Cerebellar cortex (tissue), 1 donor: ENCODE results near the gene ATF5.
A peak's percentile ranks its signal among the peaks of the same experiment; 100 is the strongest.
"Not testable (repeated sequence)": the region's sequence is repeated elsewhere in the genome, so short reads cannot be mapped to it uniquely, and the experiment has no call there.

Experiments
- DNase-seq: peaks from one replicate; pipeline ENCODE4 v3.0.0-alpha.2; 2015; ENCODE audit warnings: low spot score

Gene ATF5

GRCh38 chr19:49923055-49924003, 5.7 kb upstream of the ATF5 start:
- DNase-seq = no peak

DNA sequence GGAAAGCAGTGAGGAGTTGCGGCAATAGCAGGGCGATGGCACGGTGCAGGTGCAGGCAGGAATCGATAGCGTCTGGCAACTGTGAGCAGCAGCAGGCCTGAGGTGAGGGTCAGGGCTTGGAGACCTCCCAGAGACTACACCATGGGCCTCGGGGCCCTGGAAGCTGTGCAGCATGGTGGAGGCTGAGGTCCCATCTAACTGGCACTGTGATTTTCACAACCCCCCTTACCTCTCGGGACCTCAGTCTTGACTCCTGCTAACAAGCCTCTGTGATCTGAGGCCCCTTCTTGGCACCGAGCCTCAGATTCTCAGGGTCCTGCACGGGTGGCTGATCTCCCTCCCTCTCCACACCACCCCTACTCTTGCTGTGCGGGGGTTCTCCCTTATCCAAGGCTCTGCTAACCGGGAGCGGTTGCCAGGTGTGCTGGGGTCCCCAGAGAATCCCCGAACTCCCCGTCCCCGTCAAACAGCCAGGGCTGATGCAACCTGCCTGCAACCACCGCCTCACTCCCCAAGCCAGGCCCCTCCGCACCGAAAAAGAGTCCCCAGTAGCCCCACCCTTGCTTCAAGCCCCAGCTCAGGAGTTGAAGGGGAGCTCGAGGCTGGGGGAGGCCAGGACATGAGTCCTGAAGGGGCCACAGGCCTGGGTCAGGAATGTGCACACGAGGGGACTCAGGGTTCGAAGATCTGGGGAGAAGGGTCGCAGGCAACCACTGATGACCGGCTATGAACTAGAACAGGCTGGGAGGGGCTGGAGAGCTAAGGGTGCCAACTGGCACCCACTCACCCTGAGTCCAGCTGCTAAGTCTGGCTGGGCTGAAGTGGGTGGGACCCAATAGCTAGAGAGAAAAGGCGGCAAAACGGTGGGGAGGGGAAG, 4.8 kb upstream of the ATF5 start:
- no peak for DNase-seq

GRCh38 chr19:49924881-49925210, 4.2 kb upstream of the ATF5 start:
- DNase-seq = not testable (repeated sequence)

DNA sequence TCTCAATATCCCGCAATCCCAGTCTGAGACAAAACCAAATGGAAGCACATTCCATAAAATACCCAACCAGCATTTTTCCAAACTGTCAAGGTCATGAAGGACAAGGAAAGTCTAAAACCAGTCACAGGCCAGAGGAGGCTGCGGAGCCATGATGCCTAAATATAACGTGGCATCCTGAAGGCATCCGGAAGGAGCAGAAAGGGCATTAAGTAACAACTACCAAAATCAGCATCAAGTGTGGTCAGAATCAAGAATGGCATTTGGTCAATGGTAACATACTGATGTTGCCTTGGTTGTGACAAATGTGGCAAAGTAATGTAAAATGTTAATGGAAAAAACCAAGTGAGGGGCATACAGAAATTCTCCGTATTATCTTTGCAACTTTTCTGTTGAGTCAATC, 3.5 kb upstream of the ATF5 start:
- no peak for DNase-seq

- no peak for DNase-seq
Measured at GRCh38 chr19:49926515-49926914, 2.5 kb upstream of the ATF5 start.

DNA sequence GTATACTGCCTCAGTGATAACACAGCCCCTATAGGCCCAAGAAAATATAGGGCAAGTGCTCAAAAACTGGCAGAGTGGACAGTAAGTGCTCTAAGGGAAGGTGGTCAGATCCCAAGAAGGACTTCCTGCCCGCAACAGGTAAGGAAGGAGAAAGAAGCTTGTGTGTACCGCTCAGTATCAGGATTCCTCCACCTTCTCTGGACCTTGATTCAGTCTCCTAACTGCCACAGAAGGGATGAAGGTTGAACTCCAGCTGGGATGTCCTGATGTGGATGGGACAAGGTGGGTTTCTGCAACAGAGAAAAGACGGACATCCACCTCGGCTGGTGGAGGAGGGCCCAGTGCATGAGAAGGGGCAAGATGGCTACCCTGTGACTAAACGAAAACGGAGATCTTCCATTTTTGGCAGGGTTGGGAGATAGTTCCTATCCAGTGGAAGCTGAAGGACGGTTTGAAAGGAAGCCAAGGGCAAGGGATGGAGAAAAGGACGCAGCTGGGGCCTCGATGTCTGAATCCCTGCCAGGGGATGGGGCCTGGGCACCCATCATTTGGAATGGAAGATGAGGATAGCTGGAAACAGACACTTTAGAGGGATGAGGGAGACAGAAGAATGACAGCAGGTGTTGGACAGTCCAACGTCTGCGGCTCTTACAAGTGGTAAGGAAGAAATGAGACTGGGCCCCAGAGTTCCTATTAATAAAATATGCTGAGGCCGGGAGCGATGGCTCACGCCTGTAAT, 1.3 kb upstream of the ATF5 start:
- DNase-seq = no peak

- DNase-seq = peak; percentile 98
Measured at GRCh38 chr19:49929611-49930482, 842 bp downstream of the ATF5 start.

DNA sequence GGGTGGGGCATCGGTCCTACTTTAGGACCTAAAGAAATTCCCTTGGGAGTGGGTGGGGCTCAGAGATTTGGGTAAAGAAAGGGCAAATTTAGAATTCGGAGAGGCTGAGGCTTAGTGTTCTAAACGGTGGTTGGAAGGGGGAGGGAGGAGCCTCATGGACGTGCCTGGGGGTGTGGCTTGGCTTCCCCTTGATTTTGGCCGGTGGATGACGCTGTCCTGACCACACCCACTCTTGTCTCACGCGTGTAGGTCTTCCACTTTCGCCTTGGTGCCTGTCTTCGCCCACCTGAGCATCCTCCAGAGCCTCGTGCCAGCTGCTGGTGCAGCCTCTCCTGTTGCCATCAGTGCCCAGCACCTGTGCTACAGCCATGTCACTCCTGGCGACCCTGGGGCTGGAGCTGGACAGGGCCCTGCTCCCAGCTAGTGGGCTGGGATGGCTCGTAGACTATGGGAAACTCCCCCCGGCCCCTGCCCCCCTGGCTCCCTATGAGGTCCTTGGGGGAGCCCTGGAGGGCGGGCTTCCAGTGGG, 1.5 kb downstream of the ATF5 start:
- peak; percentile 18 for DNase-seq

GRCh38 chr19:49931293-49932040, 2.5 kb downstream of the ATF5 start:
- no peak for DNase-seq

GRCh38 chr19:49932041-49932451, 3.0 kb downstream of the ATF5 start:
- no peak for DNase-seq

DNA sequence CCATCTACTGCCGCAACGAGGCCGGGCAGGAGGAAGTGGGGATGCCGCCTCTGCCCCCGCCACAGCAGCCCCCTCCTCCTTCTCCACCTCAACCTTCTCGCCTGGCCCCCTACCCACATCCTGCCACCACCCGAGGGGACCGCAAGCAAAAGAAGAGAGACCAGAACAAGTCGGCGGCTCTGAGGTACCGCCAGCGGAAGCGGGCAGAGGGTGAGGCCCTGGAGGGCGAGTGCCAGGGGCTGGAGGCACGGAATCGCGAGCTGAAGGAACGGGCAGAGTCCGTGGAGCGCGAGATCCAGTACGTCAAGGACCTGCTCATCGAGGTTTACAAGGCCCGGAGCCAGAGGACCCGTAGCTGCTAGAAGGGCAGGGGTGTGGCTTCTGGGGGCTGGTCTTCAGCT, 3.7 kb downstream of the ATF5 start:
- no peak for DNase-seq

GRCh38 chr19:49933643-49934042, 4.6 kb downstream of the ATF5 start:
- no peak for DNase-seq

GRCh38 chr19:49936549-49936948, 7.5 kb downstream of the ATF5 start:
- peak; percentile 18 for DNase-seq

DNA sequence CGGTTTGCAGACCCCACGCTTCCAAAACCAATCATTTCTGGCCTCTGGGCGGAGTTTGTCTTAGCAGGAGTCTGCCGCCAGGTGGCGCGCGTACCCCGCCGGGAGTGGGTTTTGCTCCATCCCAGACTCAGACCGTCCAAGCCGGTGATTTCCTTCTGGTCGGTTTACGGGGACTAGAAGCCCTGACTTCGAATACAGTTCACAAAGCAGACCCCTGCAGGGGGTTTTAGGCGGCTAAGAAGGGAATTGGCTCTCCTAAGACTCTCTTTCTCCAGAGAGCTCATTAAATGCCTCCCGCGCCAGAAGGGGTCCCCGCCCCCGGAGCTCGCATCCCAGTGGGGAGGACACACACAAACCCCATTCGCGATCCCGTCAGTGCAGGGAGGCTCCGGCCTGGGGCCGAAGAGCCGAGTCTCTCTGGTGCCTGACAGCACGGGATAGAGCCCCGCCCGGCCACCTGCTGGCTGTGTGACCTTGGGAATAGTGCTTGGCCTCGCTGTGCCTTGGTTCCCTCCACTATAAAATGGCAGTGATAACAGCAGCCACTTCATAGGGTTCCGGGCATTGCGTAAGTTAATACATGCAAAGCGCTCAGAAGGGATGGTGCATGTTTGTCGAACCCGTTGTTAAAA, 8.9 kb downstream of the ATF5 start:
- DNase-seq = peak; percentile 76

- no peak for DNase-seq
Measured at GRCh38 chr19:49938662-49939061, 9.7 kb downstream of the ATF5 start.

DNA sequence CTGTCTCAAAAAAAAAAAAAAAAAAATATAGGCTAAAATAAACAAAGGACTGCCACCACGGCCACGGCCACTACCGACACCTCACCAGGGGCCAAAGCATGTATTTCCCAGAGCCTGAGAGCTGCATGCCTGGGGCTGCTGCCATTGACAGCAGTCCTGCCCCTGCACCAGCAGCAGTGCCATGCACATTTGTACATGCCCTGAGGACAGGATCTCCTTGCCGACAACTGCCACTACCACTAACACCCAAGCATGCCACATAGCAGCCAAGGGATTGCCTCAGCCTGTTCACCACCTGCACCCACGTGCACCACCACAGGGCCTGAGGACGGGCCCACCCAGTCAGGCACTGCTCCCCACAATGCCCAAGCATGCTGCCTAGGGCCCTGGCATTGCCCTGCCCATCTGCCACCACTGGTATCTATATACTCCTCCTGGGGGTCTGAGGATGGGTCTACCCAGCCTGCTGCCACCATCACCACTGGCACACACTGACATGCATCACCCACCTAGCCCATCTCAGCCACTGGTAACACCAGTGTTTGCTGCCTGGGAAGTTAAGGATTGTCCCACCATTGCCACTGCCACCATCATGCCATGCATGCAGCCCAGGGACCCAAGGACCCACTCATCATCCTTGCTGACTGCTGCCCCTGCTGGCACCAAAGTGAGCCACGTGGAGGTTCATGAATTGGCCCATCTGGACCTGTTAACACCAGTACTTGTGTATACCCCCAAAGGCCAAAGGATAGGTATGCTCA, 10.9 kb downstream of the ATF5 start:
- DNase-seq = no peak

- DNase-seq = no peak
Measured at GRCh38 chr19:49940482-49940791, 11.4 kb downstream of the ATF5 start.

DNA sequence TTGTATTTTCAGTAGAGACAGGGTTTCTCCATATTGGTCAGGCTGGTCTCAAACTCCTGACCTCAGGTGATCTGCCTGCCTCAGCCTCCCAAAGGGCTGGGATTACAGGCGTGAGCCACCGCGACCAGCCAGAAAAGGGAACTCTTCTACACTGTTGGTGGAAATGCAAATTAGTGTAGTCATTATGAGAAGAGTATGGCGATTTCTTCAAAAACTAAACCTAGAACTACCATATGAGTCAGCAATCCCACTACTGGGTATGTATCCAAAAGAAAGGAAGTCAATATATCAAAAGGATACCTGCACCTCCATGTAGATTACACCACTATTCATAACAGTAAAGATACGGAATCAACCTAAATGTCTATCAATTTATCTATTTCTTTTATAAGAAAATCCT, 15.6 kb downstream of the ATF5 start:
- DNase-seq = not testable (repeated sequence)

DNA sequence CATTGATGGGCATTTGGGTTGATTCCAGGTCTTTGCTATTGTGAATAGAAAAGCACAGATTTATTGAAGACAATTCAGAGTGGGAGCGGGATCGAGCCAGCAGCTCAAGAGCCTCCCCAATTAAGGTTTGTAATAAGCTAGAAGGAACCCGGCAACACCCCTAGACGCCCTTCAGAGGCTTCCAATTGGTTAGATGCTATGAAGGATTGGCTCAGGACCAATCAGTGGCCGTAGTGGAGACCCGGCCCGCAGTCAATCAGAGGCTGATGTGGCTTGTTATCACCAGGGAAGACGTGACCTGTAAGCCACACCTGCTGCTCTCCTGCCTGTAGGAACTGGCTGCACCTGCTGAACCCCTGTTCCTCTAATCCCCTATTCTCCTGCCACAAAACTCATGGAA, 17.4 kb downstream of the ATF5 start:
- no peak for DNase-seq
